Keratinocyte (primary cell): ENCODE results near the gene RALGPS1. TPM values are rescaled to one million over a fixed set of nuclear protein-coding genes. Genes with fewer than 3 reads are reported as not detected.

Experiments
- DNase-seq: peaks from one replicate; pipeline ENCODE4 v3.0.0-alpha.2; 2011; ENCODE audit warnings: low read depth, missing footprints, low spot score
- FAIRE-seq: peaks from 2 replicates; lab custom pipeline; 2011; peaks lifted over from hg19 to GRCh38; lab: Jason Lieb, UNC
- H2AFZ ChIP-seq: 2 replicates; pipeline ENCODE4 v1.6.0; 2012; ENCODE audit warnings: low read length, control low read depth, inconsistent platforms; ENCODE audit not compliant: control insufficient read depth
- H3K27ac ChIP-seq: 2 replicates; pipeline ENCODE4 v1.5.1; 2011; ENCODE audit warnings: low read length; ENCODE audit not compliant: control insufficient read depth, insufficient read depth
- H3K27me3 ChIP-seq: 3 replicates; pipeline ENCODE4 v1.6.0; 2011; ENCODE audit warnings: low read length; ENCODE audit not compliant: control insufficient read depth, insufficient read depth; ENCODE audit errors: extremely low read depth
- H3K36me3 ChIP-seq, 2 experiments: 2 replicates in 1 of 2; 3 replicates in 1 of 2; pipeline ENCODE4 v1.5.1; 2011; ENCODE audit warnings: low read length in 2 of 2, mild to moderate bottlenecking in 1 of 2; ENCODE audit not compliant: control insufficient read depth in 2 of 2, insufficient read depth in 2 of 2; ENCODE audit errors: extremely low read depth in 1 of 2
- H3K4me1 ChIP-seq: 3 replicates; pipeline ENCODE4 v1.5.1; 2011; ENCODE audit warnings: low read length; ENCODE audit not compliant: control insufficient read depth, insufficient read depth; ENCODE audit errors: extremely low read depth
- H3K4me2 ChIP-seq: 3 replicates; pipeline ENCODE4 v1.6.0; 2011; ENCODE audit warnings: low read depth, low read length; ENCODE audit not compliant: control insufficient read depth, insufficient read depth; ENCODE audit errors: extremely low read depth
- H3K4me3 ChIP-seq, 3 experiments: fragments of 200-600 bp in 1 of 3; sonication (generic) in 1 of 3; 2 replicates in 2 of 3; 3 replicates in 1 of 3; pipeline ENCODE4 v1.5.1; 2011 to 2016; ENCODE audit warnings: low read length in 3 of 3, mild to moderate bottlenecking in 3 of 3, control low read depth in 2 of 3, inconsistent platforms in 1 of 3, low read depth in 1 of 3, mixed read lengths in 1 of 3, mixed run types in 1 of 3, moderate library complexity in 1 of 3; ENCODE audit not compliant: control insufficient read depth in 2 of 3, insufficient read depth in 2 of 3; ENCODE audit errors: extremely low read depth in 1 of 3
- H3K79me2 ChIP-seq: 2 replicates; pipeline ENCODE4 v1.6.0; 2012; ENCODE audit warnings: low read length; ENCODE audit not compliant: control insufficient read depth, insufficient read depth
- H3K9ac ChIP-seq: 3 replicates; pipeline ENCODE4 v1.6.0; 2011; ENCODE audit warnings: low read length; ENCODE audit not compliant: control insufficient read depth, insufficient read depth; ENCODE audit errors: extremely low read depth
- H3K9me1 ChIP-seq: 3 replicates; pipeline ENCODE4 v1.6.0; 2011; ENCODE audit warnings: low read length; ENCODE audit not compliant: control insufficient read depth, insufficient read depth; ENCODE audit errors: extremely low read depth
- H3K9me3 ChIP-seq: 2 replicates; pipeline ENCODE4 v1.5.1; 2012; ENCODE audit warnings: low read depth, low read length; ENCODE audit not compliant: control insufficient read depth
- H4K20me1 ChIP-seq: 3 replicates; pipeline ENCODE4 v1.6.0; 2011; ENCODE audit warnings: low read length; ENCODE audit not compliant: control insufficient read depth, insufficient read depth; ENCODE audit errors: extremely low read depth
- EZH2 ChIP-seq: IDR thresholded peaks from one replicate; pipeline ENCODE4 v1.6.1; 2012; ENCODE audit warnings: inconsistent platforms, mild to moderate bottlenecking, low read length, moderate library complexity
- dilution Hi-C: fragments of 300-500 bp; cut with MboI; formaldehyde crosslinking; loops from one replicate; pipeline ENCODE4 v1.7.0; 2020; ENCODE audit warnings: low sequenced_read_pairs; ENCODE audit not compliant: extremely low pct_ligation_motif_present
- polyA plus RNA-seq, 5 experiments: library from polyadenylated mRNA; depleted of rRNA in 3 of 5; stranded (reverse) in 3 of 5; stranded (forward) in 1 of 5; unstranded in 1 of 5; fragments of >200 nt; gene quantifications; 1 replicate in 1 of 5; 2 replicates in 3 of 5; 3 replicates in 1 of 5; pipeline versions ENCODE4 v1.2.1 to v1.2.3, GENCODE V29; 2011 to 2012; ENCODE audit warnings: missing spikeins in 2 of 5, low read depth in 1 of 5, low replicate concordance in 1 of 5
- TF ChIP-seq, protein P1 (sequence below), 3 experiments: IDR thresholded peaks in 1 of 3; conservative IDR thresholded peaks in 1 of 3; optimal IDR thresholded peaks in 1 of 3; 2 replicates in 2 of 3; 3 replicates in 1 of 3; pipeline versions ENCODE3 to v1.5.1; 2011; ENCODE audit warnings: low read length in 3 of 3, mild to moderate bottlenecking in 3 of 3, moderate library complexity in 2 of 3, control low read depth in 1 of 3, inconsistent platforms in 1 of 3; ENCODE audit not compliant: insufficient read depth in 2 of 3; ENCODE audit errors: extremely low read depth in 1 of 3

The RALGPS1 gene
- polyA plus RNA-seq, 1 donor (not counting 4 experiments of a cell fraction or from before 2014, with no cell fraction given): 0.56 TPM

- Histone ChIP-seq H3K9me1 (no peaks in the 10 kb centered on the region), H3K79me2 (no peaks in the 10 kb centered on the region), H3K9me3 (no peaks in the 10 kb centered on the region), H3K27ac (no peak overlapping the region), H3K4me1 (peaks cover 16% of the 10 kb centered on the region), H3K36me3 (no peaks in the 10 kb centered on the region), H3K4me3 (no peak overlapping the region), H2AFZ (no peak overlapping the region), H3K9ac (no peak overlapping the region), H3K4me2 (no peak overlapping the region), H3K27me3 (peaks cover 6% of the 10 kb centered on the region), H4K20me1 (no peaks in the 10 kb centered on the region)
- FAIRE-seq (no peak), DNase-seq (no peak)
- TF ChIP-seq, protein P1, sequence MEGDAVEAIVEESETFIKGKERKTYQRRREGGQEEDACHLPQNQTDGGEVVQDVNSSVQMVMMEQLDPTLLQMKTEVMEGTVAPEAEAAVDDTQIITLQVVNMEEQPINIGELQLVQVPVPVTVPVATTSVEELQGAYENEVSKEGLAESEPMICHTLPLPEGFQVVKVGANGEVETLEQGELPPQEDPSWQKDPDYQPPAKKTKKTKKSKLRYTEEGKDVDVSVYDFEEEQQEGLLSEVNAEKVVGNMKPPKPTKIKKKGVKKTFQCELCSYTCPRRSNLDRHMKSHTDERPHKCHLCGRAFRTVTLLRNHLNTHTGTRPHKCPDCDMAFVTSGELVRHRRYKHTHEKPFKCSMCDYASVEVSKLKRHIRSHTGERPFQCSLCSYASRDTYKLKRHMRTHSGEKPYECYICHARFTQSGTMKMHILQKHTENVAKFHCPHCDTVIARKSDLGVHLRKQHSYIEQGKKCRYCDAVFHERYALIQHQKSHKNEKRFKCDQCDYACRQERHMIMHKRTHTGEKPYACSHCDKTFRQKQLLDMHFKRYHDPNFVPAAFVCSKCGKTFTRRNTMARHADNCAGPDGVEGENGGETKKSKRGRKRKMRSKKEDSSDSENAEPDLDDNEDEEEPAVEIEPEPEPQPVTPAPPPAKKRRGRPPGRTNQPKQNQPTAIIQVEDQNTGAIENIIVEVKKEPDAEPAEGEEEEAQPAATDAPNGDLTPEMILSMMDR (optimal IDR thresholded peaks at IDR 0.05 in 1 of 3, IDR thresholded peaks at IDR 0.05 in 1 of 3, conservative IDR thresholded peaks at IDR 0.05 in 1 of 3; ENCODE audit: extremely low read depth in 1 of 3, insufficient read depth in 2 of 3, low read length in 3 of 3): no peak
- TF ChIP-seq EZH2: no peak
- dilution Hi-C loops: no loop called here
These were observed 221.7 kb downstream of the RALGPS1 start for GRCh38 chr9:127136081-127136879.

DNA sequence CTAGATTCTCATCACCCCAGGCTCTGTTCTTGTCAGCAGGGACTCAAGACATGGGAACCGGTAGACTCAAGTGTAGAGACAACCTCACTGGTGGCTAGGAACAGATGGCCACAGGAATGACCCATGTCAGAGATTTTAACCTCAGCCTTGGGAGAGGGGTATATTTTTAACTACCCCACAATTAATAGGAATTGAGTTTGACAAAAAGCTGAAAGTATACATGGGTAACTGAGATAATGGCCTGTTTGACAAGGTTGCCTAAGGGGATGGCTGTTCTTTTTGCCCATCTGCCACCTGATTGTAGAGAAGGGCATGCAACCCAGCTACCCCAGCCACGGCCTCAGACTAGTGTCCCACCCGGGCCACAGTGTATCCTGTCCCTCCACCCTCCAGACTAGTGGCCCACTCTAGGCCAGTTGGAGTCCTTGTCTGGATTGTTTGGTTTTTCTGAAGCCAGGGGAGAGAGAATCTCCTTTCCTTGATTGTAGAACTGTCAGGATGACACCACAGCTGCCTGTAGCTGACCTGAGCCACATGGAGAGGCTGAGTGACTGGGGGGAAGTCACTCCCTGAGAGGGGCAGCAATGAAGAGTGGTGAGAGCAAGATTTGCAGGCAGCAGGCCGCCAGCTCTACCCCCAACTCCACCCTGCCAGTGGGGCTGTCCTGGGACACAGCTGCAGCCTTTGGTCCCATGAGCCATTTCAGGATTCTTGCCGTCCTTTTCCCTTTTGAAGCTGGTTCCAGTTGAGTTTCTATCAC lies 222.5 kb downstream of the RALGPS1 start:
- no peak overlapping the region for H3K4me3 ChIP-seq
- no peaks in the 10 kb centered on the region for H3K36me3 ChIP-seq
- dilution Hi-C loops: no loop called here
- DNase-seq (no peak), FAIRE-seq (no peak)
- no peaks in the 10 kb centered on the region for H3K79me2 ChIP-seq
- peaks cover 6% of the 10 kb centered on the region for H3K27me3 ChIP-seq
- H3K9me3 ChIP-seq: no peaks in the 10 kb centered on the region
- no peak overlapping the region for H3K9ac ChIP-seq
- no peaks in the 10 kb centered on the region for H4K20me1 ChIP-seq
- TF ChIP-seq EZH2: no peak
- TF ChIP-seq, protein P1 (optimal IDR thresholded peaks at IDR 0.05 in 1 of 3, IDR thresholded peaks at IDR 0.05 in 1 of 3, conservative IDR thresholded peaks at IDR 0.05 in 1 of 3; ENCODE audit: extremely low read depth in 1 of 3, insufficient read depth in 2 of 3, low read length in 3 of 3): no peak
- H3K4me1 ChIP-seq: peaks cover 8% of the 10 kb centered on the region
- no peak overlapping the region for H3K4me2 ChIP-seq
- no peaks in the 10 kb centered on the region for H3K9me1 ChIP-seq
- H3K27ac ChIP-seq: no peak overlapping the region
- H2AFZ ChIP-seq: no peak overlapping the region
